ENCODE measurements around the gene HOATZ.

DNA sequence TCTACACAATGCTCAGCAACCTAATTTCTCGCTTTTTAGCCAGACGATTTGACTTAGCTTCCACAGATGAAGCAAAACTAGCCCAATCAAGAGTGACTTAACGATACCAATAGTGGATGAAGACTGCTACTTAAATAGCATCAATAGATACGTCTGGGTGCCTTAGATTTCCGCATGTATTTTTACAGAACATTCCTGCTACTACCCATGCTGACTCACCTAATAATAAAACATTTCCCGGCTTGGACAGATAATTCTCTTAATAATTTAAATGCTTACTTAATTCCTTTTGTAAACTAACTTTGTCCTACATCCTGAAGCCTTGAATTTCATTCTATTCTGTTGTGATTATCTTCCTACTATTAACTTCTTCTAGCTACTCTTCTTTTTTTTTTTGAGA lies 20.7 kb downstream of the HOATZ start:
- TF ChIP-seq EZH2 (IDR thresholded peaks at IDR 0.05; ENCODE audit: insufficient read depth, poor library complexity, severe bottlenecking) (no peak), EZH2phosphoT487 (IDR thresholded peaks at IDR 0.05; ENCODE audit: insufficient read depth, low read depth) (no peak)
